ENCODE measurements around the gene RNF223.
"Not testable (repeated sequence)": the region's sequence is repeated elsewhere in the genome, so short reads cannot be mapped to it uniquely, and the experiment has no call there.

The RNF223 gene

GRCh38 chr1:1087351-1088028, 13.4 kb upstream of the RNF223 start:
- no peak for DNase-seq (ENCODE audit: low read depth in 2 of 2)

GRCh38 chr1:1086911-1087341, 12.8 kb upstream of the RNF223 start:
- DNase-seq (ENCODE audit: low read depth in 2 of 2): no peak

- DNase-seq (ENCODE audit: low read depth in 2 of 2): no peak
These were observed 12.1 kb upstream of the RNF223 start for GRCh38 chr1:1085911-1086841.

- no peak for DNase-seq (ENCODE audit: low read depth in 2 of 2)
These were observed 11.2 kb upstream of the RNF223 start for GRCh38 chr1:1085171-1085841.

GRCh38 chr1:1084372-1085170, 10.5 kb upstream of the RNF223 start:
- no peak for DNase-seq (ENCODE audit: low read depth in 2 of 2)

- DNase-seq (ENCODE audit: low read depth in 2 of 2): no peak
These were observed 9.6 kb upstream of the RNF223 start for GRCh38 chr1:1083416-1084371.

GRCh38 chr1:1082776-1083415, 8.8 kb upstream of the RNF223 start:
- no peak for DNase-seq (ENCODE audit: low read depth in 2 of 2)

GRCh38 chr1:1082239-1082775, 8.2 kb upstream of the RNF223 start:
- no peak for DNase-seq (ENCODE audit: low read depth in 2 of 2)

GRCh38 chr1:1081311-1082238, 7.5 kb upstream of the RNF223 start:
- DNase-seq (ENCODE audit: low read depth in 2 of 2): no peak

- DNase-seq (ENCODE audit: low read depth in 2 of 2): no peak
These were observed 6.8 kb upstream of the RNF223 start for GRCh38 chr1:1080951-1081310.

- no peak for DNase-seq (ENCODE audit: low read depth in 2 of 2)
These were observed 6.1 kb upstream of the RNF223 start for GRCh38 chr1:1080122-1080757.

- DNase-seq (ENCODE audit: low read depth in 2 of 2): peak; percentile 38 to 43
These were observed 5.5 kb upstream of the RNF223 start for GRCh38 chr1:1079408-1080121.

GRCh38 chr1:1077396-1077795, 3.3 kb upstream of the RNF223 start:
- not testable (repeated sequence) for DNase-seq (ENCODE audit: low read depth in 2 of 2)

- DNase-seq (ENCODE audit: low read depth in 2 of 2): no peak
These were observed 1.2 kb upstream of the RNF223 start for GRCh38 chr1:1075148-1075935.

- DNase-seq (ENCODE audit: low read depth in 2 of 2): no peak
These were observed 583 bp upstream of the RNF223 start for GRCh38 chr1:1074631-1075147.

All from fibroblast of skin of left biceps (primary cell).